Cortex of kidney (tissue), 1 donor: ENCODE data around the gene NDUFV3.
A peak's percentile ranks its signal among the peaks of the same experiment; 100 is the strongest.
"Not testable (repeated sequence)": the region's sequence is repeated elsewhere in the genome, so short reads cannot be mapped to it uniquely, and the experiment has no call there.

Experiments used
- DNase-seq: peaks from one replicate; lab custom pipeline; 2025; lab: John Stamatoyannopoulos, UW

NDUFV3 gene

GRCh38 chr21:42892931-42893755 is at the start of gene NDUFV3:
NDUFV3 (plus strand) TSS chr21:42893309; CDS start chr21:42893334, 25 bp downstream.
- DNase-seq: peak; percentile 88

- no peak for DNase-seq
Observed at GRCh38 chr21:42844411-42845113, 48.5 kb upstream of the NDUFV3 start.

- no peak for DNase-seq
Observed at GRCh38 chr21:42845296-42845965, 47.7 kb upstream of the NDUFV3 start.

GRCh38 chr21:42846221-42846620 is 46.9 kb upstream of the NDUFV3 start:
- no peak for DNase-seq

- no peak for DNase-seq
Observed at GRCh38 chr21:42847051-42847707, 45.9 kb upstream of the NDUFV3 start.

GRCh38 chr21:42847726-42848125 is 45.4 kb upstream of the NDUFV3 start:
- DNase-seq: no peak

GRCh38 chr21:42848144-42848931 is 44.8 kb upstream of the NDUFV3 start:
- DNase-seq: not testable (repeated sequence)

GRCh38 chr21:42848932-42849758 is 44.0 kb upstream of the NDUFV3 start:
- no peak for DNase-seq

GRCh38 chr21:42849759-42850412 is 43.2 kb upstream of the NDUFV3 start:
- no peak for DNase-seq

GRCh38 chr21:42850463-42850862 is 42.6 kb upstream of the NDUFV3 start:
- no peak for DNase-seq

GRCh38 chr21:42850866-42851391 is 42.2 kb upstream of the NDUFV3 start:
- DNase-seq: no peak

- no peak for DNase-seq
Observed at GRCh38 chr21:42851812-42852665, 41.1 kb upstream of the NDUFV3 start.

- no peak for DNase-seq
Observed at GRCh38 chr21:42852925-42853570, 40.1 kb upstream of the NDUFV3 start.

GRCh38 chr21:42853621-42854020 is 39.5 kb upstream of the NDUFV3 start:
- no peak for DNase-seq

- no peak for DNase-seq
Observed at GRCh38 chr21:42854246-42855010, 38.7 kb upstream of the NDUFV3 start.

GRCh38 chr21:42855171-42855936 is 37.8 kb upstream of the NDUFV3 start:
- no peak for DNase-seq

- DNase-seq: no peak
Observed at GRCh38 chr21:42855937-42856335, 37.2 kb upstream of the NDUFV3 start.
